Neuron (in vitro differentiated cells): ENCODE measurements around the gene EPB41L2.
"Not testable (repeated sequence)": the region's sequence is repeated elsewhere in the genome, so short reads cannot be mapped to it uniquely, and the experiment has no call there.

Experiments used
- H2AFZ ChIP-seq: one replicate; pipeline ENCODE4 v1.6.1; 2013; ENCODE audit warnings: low read depth, mild to moderate bottlenecking, inconsistent platforms, low read length, moderate library complexity
- H3K27me3 ChIP-seq: one replicate; pipeline ENCODE4 v1.6.1; 2013; ENCODE audit warnings: low read length; ENCODE audit not compliant: insufficient read depth
- H3K36me3 ChIP-seq: one replicate; pipeline ENCODE4 v1.6.1; 2013; ENCODE audit warnings: low read length; ENCODE audit not compliant: insufficient read depth
- H3K4me1 ChIP-seq: one replicate; pipeline ENCODE4 v1.6.1; 2013; ENCODE audit warnings: low read length; ENCODE audit not compliant: insufficient read depth
- H3K4me3 ChIP-seq: 2 replicates; pipeline ENCODE4 v1.5.1; 2013; ENCODE audit warnings: mild to moderate bottlenecking, low read length, moderate library complexity
- H3K9me3 ChIP-seq: one replicate; pipeline ENCODE4 v1.6.1; 2013; ENCODE audit warnings: low read length

Gene EPB41L2

GRCh38 chr6:130932921-130933320 lies 130.1 kb downstream of the EPB41L2 start:
- peaks cover 24% of the 10 kb centered on the region for H3K4me1 ChIP-seq
- no peaks in the 10 kb centered on the region for H3K9me3 ChIP-seq

GRCh38 chr6:130932438-130932837 lies 130.6 kb downstream of the EPB41L2 start:
- H3K4me3 ChIP-seq = no peak overlapping the region
- no peaks in the 10 kb centered on the region for H3K36me3 ChIP-seq
- peaks cover 29% of the 10 kb centered on the region for H3K4me1 ChIP-seq
- no peaks in the 10 kb centered on the region for H3K9me3 ChIP-seq
- H3K27me3 ChIP-seq = no peaks in the 10 kb centered on the region
- H2AFZ ChIP-seq = no peak overlapping the region

More at GRCh38 chr6:130932921-130933320, 130.1 kb downstream of the EPB41L2 start:
- Histone ChIP-seq H2AFZ (no peak overlapping the region), H3K4me3 (no peak overlapping the region), H3K36me3 (no peaks in the 10 kb centered on the region), H3K27me3 (no peaks in the 10 kb centered on the region)

GRCh38 chr6:130931683-130932082 lies 131.4 kb downstream of the EPB41L2 start:
- no peaks in the 10 kb centered on the region for H3K27me3 ChIP-seq
- no peaks in the 10 kb centered on the region for H3K9me3 ChIP-seq
- peaks cover 34% of the 10 kb centered on the region for H3K4me1 ChIP-seq
- H3K36me3 ChIP-seq = no peaks in the 10 kb centered on the region
- no peak overlapping the region for H2AFZ ChIP-seq
- no peak overlapping the region for H3K4me3 ChIP-seq

GRCh38 chr6:130929036-130929678 lies 133.9 kb downstream of the EPB41L2 start:
- no peaks in the 10 kb centered on the region for H3K27me3 ChIP-seq
- no peak overlapping the region for H2AFZ ChIP-seq
- H3K9me3 ChIP-seq = no peaks in the 10 kb centered on the region
- H3K36me3 ChIP-seq = no peaks in the 10 kb centered on the region
- no peak overlapping the region for H3K4me3 ChIP-seq
- peaks cover 28% of the 10 kb centered on the region for H3K4me1 ChIP-seq

- no peaks in the 10 kb centered on the region for H3K36me3 ChIP-seq
- no peaks in the 10 kb centered on the region for H3K27me3 ChIP-seq
- H3K9me3 ChIP-seq = no peaks in the 10 kb centered on the region
- H2AFZ ChIP-seq = no peak overlapping the region
- H3K4me1 ChIP-seq = peaks cover 24% of the 10 kb centered on the region
- no peak overlapping the region for H3K4me3 ChIP-seq
These were observed 134.7 kb downstream of the EPB41L2 start for GRCh38 chr6:130928158-130928912.

GRCh38 chr6:130927305-130927704 lies 135.7 kb downstream of the EPB41L2 start:
- Histone ChIP-seq H3K4me3 (no peak overlapping the region), H3K27me3 (no peaks in the 10 kb centered on the region), H3K36me3 (no peaks in the 10 kb centered on the region), H2AFZ (no peak overlapping the region), H3K4me1 (peaks cover 15% of the 10 kb centered on the region), H3K9me3 (no peaks in the 10 kb centered on the region)

GRCh38 chr6:130923350-130923749 lies 139.7 kb downstream of the EPB41L2 start:
- H2AFZ ChIP-seq = no peak overlapping the region
- H3K27me3 ChIP-seq = no peaks in the 10 kb centered on the region
- no peaks in the 10 kb centered on the region for H3K9me3 ChIP-seq
- H3K4me1 ChIP-seq = peaks cover 14% of the 10 kb centered on the region
- H3K36me3 ChIP-seq = no peaks in the 10 kb centered on the region
- no peak overlapping the region for H3K4me3 ChIP-seq

GRCh38 chr6:130922922-130923321 lies 140.1 kb downstream of the EPB41L2 start:
- H3K9me3 ChIP-seq = no peaks in the 10 kb centered on the region
- no peaks in the 10 kb centered on the region for H3K36me3 ChIP-seq
- H3K27me3 ChIP-seq = no peaks in the 10 kb centered on the region
- no peak overlapping the region for H3K4me3 ChIP-seq
- peaks cover 14% of the 10 kb centered on the region for H3K4me1 ChIP-seq
- no peak overlapping the region for H2AFZ ChIP-seq

- H3K4me1 ChIP-seq = peaks cover 5% of the 10 kb centered on the region
- no peak overlapping the region for H3K4me3 ChIP-seq
- no peaks in the 10 kb centered on the region for H3K36me3 ChIP-seq
- no peaks in the 10 kb centered on the region for H3K27me3 ChIP-seq
- no peak overlapping the region for H2AFZ ChIP-seq
- no peaks in the 10 kb centered on the region for H3K9me3 ChIP-seq
These were observed 142.1 kb downstream of the EPB41L2 start for GRCh38 chr6:130920969-130921368.

- Histone ChIP-seq H3K4me3 (no peak overlapping the region), H3K4me1 (no peaks in the 10 kb centered on the region), H3K36me3 (no peaks in the 10 kb centered on the region), H2AFZ (no peak overlapping the region), H3K9me3 (no peaks in the 10 kb centered on the region), H3K27me3 (no peaks in the 10 kb centered on the region)
These were observed 144.9 kb downstream of the EPB41L2 start for GRCh38 chr6:130918171-130918570.

GRCh38 chr6:130915606-130916005 lies 147.4 kb downstream of the EPB41L2 start:
- not testable (repeated sequence) for H3K4me3 ChIP-seq, H3K9me3 ChIP-seq, H3K36me3 ChIP-seq, H3K4me1 ChIP-seq, H3K27me3 ChIP-seq, H2AFZ ChIP-seq

GRCh38 chr6:130913120-130913519 lies 149.9 kb downstream of the EPB41L2 start:
- H3K27me3 ChIP-seq = no peaks in the 10 kb centered on the region
- no peaks in the 10 kb centered on the region for H3K4me1 ChIP-seq
- H3K4me3 ChIP-seq = no peak overlapping the region
- no peak overlapping the region for H2AFZ ChIP-seq
- no peaks in the 10 kb centered on the region for H3K36me3 ChIP-seq
- peaks cover 2% of the 10 kb centered on the region for H3K9me3 ChIP-seq

- H2AFZ ChIP-seq = no peak overlapping the region
- H3K9me3 ChIP-seq = peaks cover 2% of the 10 kb centered on the region
- H3K4me1 ChIP-seq = no peaks in the 10 kb centered on the region
These were observed 150.6 kb downstream of the EPB41L2 start for GRCh38 chr6:130912434-130912833.

More at GRCh38 chr6:130912434-130912833, 150.6 kb downstream of the EPB41L2 start:
- Histone ChIP-seq H3K27me3 (no peaks in the 10 kb centered on the region), H3K36me3 (no peaks in the 10 kb centered on the region), H3K4me3 (no peak overlapping the region)
